ENCODE data around the gene SKI.

- TF ChIP-seq GATA2 (IDR thresholded peaks at IDR 0.05; ENCODE audit: low read depth, low read length) = no peak
- no peak for TF ChIP-seq GATA3 (IDR thresholded peaks at IDR 0.05; ENCODE audit: low read depth, low read length)
These were observed 125.7 kb downstream of the SKI start for GRCh38 chr1:2353551-2354438.

Measured in SH-SY5Y (cell line).